OCI-LY7 (cell line): ENCODE data around the gene PIK3CB. TPM values are rescaled to one million over a fixed set of nuclear protein-coding genes. Genes with fewer than 3 reads are reported as not detected.

Source experiments
- BruUV-seq: library from RNA; stranded (reverse); fragments of 400-500 nt; replicated peaks from 2 replicates; lab custom pipeline; 2021; lab: Mats Ljungman, UMichigan
- CTCF ChIA-PET: fragments of 300-600 bp; sonication (Branson Sonifier 250); formaldehyde crosslinking; loops from one replicate; lab custom pipeline; 2022; ENCODE audit warnings: antibody characterized with exemption; ENCODE audit not compliant: unreplicated experiment; lab: Charles Lee
- POLR2A ChIA-PET: fragments of 300-600 bp; sonication (Branson Sonifier 250); formaldehyde crosslinking; loops from one replicate; lab custom pipeline; 2022; ENCODE audit warnings: antibody characterized with exemption; lab: Charles Lee
- DNase-seq: peaks from one replicate; pipeline ENCODE4 v3.0.0-alpha.2; 2015; ENCODE audit warnings: low spot score
- H2AFZ ChIP-seq: fragments of 200-600 bp; sonication (generic), shearing (Covaris generic); 2 replicates; pipeline ENCODE4 v1.6.1; 2014; ENCODE audit warnings: mild to moderate bottlenecking, antibody characterized with exemption, low read length, moderate library complexity
- H3K27ac ChIP-seq: fragments of 200-600 bp; sonication (generic); 2 replicates; pipeline ENCODE4 v1.5.1; 2014; ENCODE audit warnings: mixed run types, low read depth, mild to moderate bottlenecking, moderate library complexity, low read length, inconsistent platforms; ENCODE audit not compliant: poor library complexity, severe bottlenecking
- H3K36me3 ChIP-seq: fragments of 200-600 bp; sonication (generic); 2 replicates; pipeline ENCODE4 v1.6.1; 2014; ENCODE audit warnings: mild to moderate bottlenecking, antibody characterized with exemption, low read length, moderate library complexity, mixed read lengths; ENCODE audit not compliant: insufficient read depth
- H3K4me1 ChIP-seq: fragments of 200-600 bp; sonication (generic); 2 replicates; pipeline ENCODE4 v1.5.1; 2014; ENCODE audit warnings: mild to moderate bottlenecking, low read length; ENCODE audit not compliant: insufficient read depth, poor library complexity, severe bottlenecking
- H3K4me2 ChIP-seq: fragments of 200-600 bp; sonication (generic); 2 replicates; pipeline ENCODE4 v1.6.1; 2014; ENCODE audit warnings: mild to moderate bottlenecking, low read length
- H3K4me3 ChIP-seq: fragments of 200-600 bp; sonication (generic); 2 replicates; pipeline ENCODE4 v1.5.1; 2014; ENCODE audit warnings: mild to moderate bottlenecking, low read depth, low read length; ENCODE audit not compliant: poor library complexity, severe bottlenecking
- H3K79me2 ChIP-seq: fragments of 200-600 bp; sonication (generic); 2 replicates; pipeline ENCODE4 v1.6.1; 2016; ENCODE audit warnings: low read depth, mild to moderate bottlenecking, low read length, moderate library complexity, mixed read lengths; ENCODE audit not compliant: insufficient read depth
- H3K9me2 ChIP-seq: fragments of 200-600 bp; sonication (generic); 2 replicates; pipeline ENCODE4 v1.6.1; 2016; ENCODE audit warnings: mild to moderate bottlenecking, low read length, mixed read lengths; ENCODE audit not compliant: insufficient read depth
- H3K9me3 ChIP-seq: fragments of 200-600 bp; sonication (generic); 2 replicates; pipeline ENCODE4 v1.6.1; 2014; ENCODE audit warnings: mild to moderate bottlenecking, mixed run types, low read length, mixed read lengths
- H4K20me1 ChIP-seq: fragments of 200-600 bp; sonication (generic); 2 replicates; pipeline ENCODE4 v1.6.1; 2014; ENCODE audit warnings: mild to moderate bottlenecking, antibody characterized with exemption, low read length, moderate library complexity, mixed read lengths; ENCODE audit not compliant: insufficient read depth
- CTCF ChIP-seq: fragments of 200-600 bp; sonication (generic); conservative IDR thresholded peaks from 2 replicates; pipeline ENCODE4 v1.5.1; 2014; ENCODE audit warnings: mild to moderate bottlenecking, antibody characterized with exemption, low read length, moderate library complexity, mixed read lengths
- EZH2phosphoT487 ChIP-seq: fragments of 200-600 bp; sonication (generic); IDR thresholded peaks from 2 replicates; pipeline ENCODE4 v1.6.1; 2018; ENCODE audit warnings: low read depth, borderline replicate concordance, mild to moderate bottlenecking, mixed run types, antibody characterized with exemption, low read length, moderate library complexity, mixed read lengths
- intact Hi-C: fragments of 100-400 bp; cut with micrococcal nuclease; formaldehyde crosslinking; loops from one replicate; pipeline ENCODE4 v1.10.0; 2022; ENCODE audit not compliant: unreplicated experiment
- total RNA-seq, 2 experiments: library from RNA; depleted of rRNA in 1 of 2; stranded (reverse); fragments of >200 nt in 1 of 2; shearing (Covaris generic) in 1 of 2; gene quantifications; 2 replicates each; pipeline ENCODE4 v1.2.3, GENCODE V29; 2014 to 2022

Gene PIK3CB
- total RNA-seq, 2 experiments from 2014 or later: 8.2 to 23.6 TPM

- DNase-seq: no peak
- Histone ChIP-seq H3K9me2 (no peaks in the 10 kb centered on the region), H3K36me3 (peaks cover 21% of the 10 kb centered on the region), H3K4me2 (no peak overlapping the region), H2AFZ (no peak overlapping the region), H3K4me3 (no peak overlapping the region), H3K4me1 (no peaks in the 10 kb centered on the region), H3K9me3 (peaks cover 40% of the 10 kb centered on the region), H3K27ac (no peak overlapping the region), H4K20me1 (no peaks in the 10 kb centered on the region), H3K79me2 (no peaks in the 10 kb centered on the region)
- POLR2A ChIA-PET: interaction anchor here (0.6 to 1.0 kb wide), 2 partner anchors 9 to 109 kb away, joined by 3 to 4 read pairs; no protein-coding TSS in a partner anchor
- intact Hi-C loops: no loop called here
- BruUV-seq: no TSS peak
- no peak for TF ChIP-seq EZH2phosphoT487
- no peak for TF ChIP-seq CTCF
- CTCF ChIA-PET: no interaction called here
Observed at GRCh38 chr3:138767498-138768104, 67.1 kb downstream of the PIK3CB start.

GRCh38 chr3:138761002-138761401 is 73.7 kb downstream of the PIK3CB start:
- CTCF ChIA-PET: no interaction called here
- TF ChIP-seq CTCF (no peak), EZH2phosphoT487 (no peak)
- no peaks in the 10 kb centered on the region for H3K4me1 ChIP-seq
- no peaks in the 10 kb centered on the region for H3K79me2 ChIP-seq
- H3K27ac ChIP-seq: no peak overlapping the region
- POLR2A ChIA-PET: no interaction called here
- H3K9me2 ChIP-seq: no peaks in the 10 kb centered on the region
- H3K4me2 ChIP-seq: no peak overlapping the region
- intact Hi-C loops: no loop called here
- H4K20me1 ChIP-seq: no peaks in the 10 kb centered on the region
- H3K4me3 ChIP-seq: no peak overlapping the region
- H2AFZ ChIP-seq: no peak overlapping the region
- peaks cover under 1% of the 10 kb centered on the region; the same call in 1 of the 2 replicates for H3K9me3 ChIP-seq
- DNase-seq: no peak
- no TSS peak for BruUV-seq
- H3K36me3 ChIP-seq: peaks cover 9% of the 10 kb centered on the region; the same call in 1 of the 2 replicates

- intact Hi-C loops: no loop called here
- Histone ChIP-seq H3K36me3 (no peaks in the 10 kb centered on the region), H3K4me1 (no peaks in the 10 kb centered on the region), H3K27ac (no peak overlapping the region), H3K9me3 (no peaks in the 10 kb centered on the region), H2AFZ (no peak overlapping the region), H4K20me1 (no peaks in the 10 kb centered on the region), H3K79me2 (no peaks in the 10 kb centered on the region), H3K4me2 (no peak overlapping the region), H3K4me3 (no peak overlapping the region), H3K9me2 (no peaks in the 10 kb centered on the region)
- TF ChIP-seq CTCF (no peak), EZH2phosphoT487 (no peak)
- BruUV-seq: no TSS peak
- CTCF ChIA-PET: no interaction called here
- POLR2A ChIA-PET: no interaction called here
- DNase-seq: no peak
Observed at GRCh38 chr3:138748190-138748589, 86.5 kb downstream of the PIK3CB start.
